H9 (cell line): Measurements from ENCODE around the gene DGLUCY. TPM values are rescaled to one million over a fixed set of nuclear protein-coding genes. Genes with fewer than 3 reads are reported as not detected.

ENCODE experiments used
- DNase-seq: peaks from one replicate; pipeline ENCODE4 v3.0.0-alpha.2; 2017
- H2AFZ ChIP-seq: one replicate; pipeline ENCODE4 v1.6.1; 2013; ENCODE audit warnings: mild to moderate bottlenecking, low read length, control low read depth, moderate library complexity
- H2AK5ac ChIP-seq: 2 replicates; pipeline ENCODE4 v1.6.1; 2013; ENCODE audit warnings: low read length, control low read depth, mixed read lengths; ENCODE audit not compliant: insufficient read length
- H2BK120ac ChIP-seq: one replicate; pipeline ENCODE4 v1.6.1; 2013; ENCODE audit warnings: low read depth, mild to moderate bottlenecking, low read length, control low read depth, inconsistent platforms; ENCODE audit not compliant: poor library complexity, severe bottlenecking
- H2BK12ac ChIP-seq: 2 replicates; pipeline ENCODE4 v1.6.1; 2013; ENCODE audit warnings: low read length, control low read depth, mixed read lengths, low read depth; ENCODE audit not compliant: insufficient read length
- H2BK15ac ChIP-seq: 2 replicates; pipeline ENCODE4 v1.6.1; 2013; ENCODE audit warnings: low read depth, low read length, control low read depth
- H2BK20ac ChIP-seq: one replicate; pipeline ENCODE4 v1.6.1; 2013; ENCODE audit warnings: low read depth, mild to moderate bottlenecking, low read length, control low read depth, inconsistent platforms; ENCODE audit not compliant: poor library complexity, severe bottlenecking
- H2BK5ac ChIP-seq: 2 replicates; pipeline ENCODE4 v1.6.1; 2013; ENCODE audit warnings: low read length, control low read depth, mixed read lengths; ENCODE audit not compliant: insufficient read length
- H3K14ac ChIP-seq: 2 replicates; pipeline ENCODE4 v1.6.1; 2013; ENCODE audit warnings: low read length, control low read depth; ENCODE audit not compliant: insufficient read depth
- H3K18ac ChIP-seq: 2 replicates; pipeline ENCODE4 v1.6.1; 2013; ENCODE audit warnings: low read depth, mild to moderate bottlenecking, mixed read lengths, low read length, control low read depth; ENCODE audit not compliant: insufficient read length
- H3K23ac ChIP-seq: 2 replicates; pipeline ENCODE4 v1.6.1; 2013; ENCODE audit warnings: low read length, control low read depth, mixed read lengths, low read depth; ENCODE audit not compliant: insufficient read length
- H3K23me2 ChIP-seq: 2 replicates; pipeline ENCODE4 v1.6.1; 2013; ENCODE audit warnings: low read depth, mild to moderate bottlenecking, mixed read lengths, low read length, control low read depth; ENCODE audit not compliant: insufficient read length, poor library complexity, severe bottlenecking
- H3K27ac ChIP-seq: 2 replicates; pipeline ENCODE4 v1.5.1; 2013; ENCODE audit warnings: low read length, control low read depth, mixed read lengths, low read depth; ENCODE audit not compliant: insufficient read length
- H3K27me3 ChIP-seq: 2 replicates; pipeline ENCODE4 v1.6.1; 2013; ENCODE audit warnings: low read length, control low read depth, inconsistent platforms; ENCODE audit not compliant: insufficient read depth
- H3K4ac ChIP-seq: 2 replicates; pipeline ENCODE4 v1.6.1; 2013; ENCODE audit warnings: low read depth, mild to moderate bottlenecking, control low read depth, inconsistent platforms, low read length, moderate library complexity
- H3K4me1 ChIP-seq: 2 replicates; pipeline ENCODE4 v1.6.1; 2013; ENCODE audit warnings: low read length, control low read depth, inconsistent platforms; ENCODE audit not compliant: insufficient read depth
- H3K4me2 ChIP-seq: 2 replicates; pipeline ENCODE4 v1.6.1; 2013; ENCODE audit warnings: low read length, control low read depth, mixed read lengths; ENCODE audit not compliant: insufficient read length, insufficient read depth
- H3K56ac ChIP-seq: 2 replicates; pipeline ENCODE4 v1.6.1; 2013; ENCODE audit warnings: low read depth, mild to moderate bottlenecking, mixed read lengths, low read length, control low read depth; ENCODE audit not compliant: insufficient read length
- H3K79me1 ChIP-seq: 2 replicates; pipeline ENCODE4 v1.6.1; 2013; ENCODE audit warnings: low read depth, mild to moderate bottlenecking, moderate library complexity, low read length, control low read depth, inconsistent platforms; ENCODE audit not compliant: insufficient read depth, poor library complexity, severe bottlenecking
- H3K79me2 ChIP-seq: 2 replicates; pipeline ENCODE4 v1.6.1; 2013; ENCODE audit warnings: low read length, control low read depth, inconsistent platforms; ENCODE audit not compliant: insufficient read depth
- H3K9ac ChIP-seq: 2 replicates; pipeline ENCODE4 v1.6.1; 2013; ENCODE audit warnings: low read length, control low read depth, mixed read lengths; ENCODE audit not compliant: insufficient read length; ENCODE audit errors: extremely low read depth
- H3K9me3 ChIP-seq: one replicate; pipeline ENCODE4 v1.6.1; 2013; ENCODE audit warnings: low read depth, low read length, inconsistent platforms; ENCODE audit not compliant: control insufficient read depth
- H3T11ph ChIP-seq: one replicate; pipeline ENCODE4 v1.6.1; 2013; ENCODE audit warnings: mild to moderate bottlenecking, low read length, control low read depth, inconsistent platforms
- H4K20me1 ChIP-seq: one replicate; pipeline ENCODE4 v1.6.1; 2013; ENCODE audit not compliant: control insufficient read depth, insufficient read length, insufficient read depth
- H4K5ac ChIP-seq: 2 replicates; pipeline ENCODE4 v1.6.1; 2013; ENCODE audit warnings: low read depth, mild to moderate bottlenecking, mixed read lengths, low read length, control low read depth; ENCODE audit not compliant: insufficient read length
- H4K8ac ChIP-seq: replicated peaks from 2 replicates; pipeline ENCODE4 v1.6.1; 2013; ENCODE audit warnings: low read length, control low read depth, mixed read lengths, low read depth; ENCODE audit not compliant: insufficient read length
- H4K91ac ChIP-seq: 2 replicates; pipeline ENCODE4 v1.6.1; 2013; ENCODE audit warnings: low read depth, mild to moderate bottlenecking, moderate library complexity, mixed read lengths, low read length, control low read depth; ENCODE audit not compliant: insufficient read length
- H3K27ac Mint-ChIP-seq, 3 experiments: 2 replicates in 2 of 3; 3 replicates in 1 of 3; pipeline ENCODE4 v1.8.0; 2020 to 2021; ENCODE audit warnings: mixed read lengths in 3 of 3, mild to moderate bottlenecking in 1 of 3, moderate library complexity in 1 of 3
- H3K27me3 Mint-ChIP-seq: 2 replicates; pipeline ENCODE4 v1.8.0; 2021; ENCODE audit warnings: low read depth, mild to moderate bottlenecking, moderate library complexity, mixed read lengths
- H3K36me3 Mint-ChIP-seq, 3 experiments: 2 replicates in 2 of 3; 3 replicates in 1 of 3; pipeline ENCODE4 v1.8.0; 2020 to 2021; ENCODE audit warnings: low read depth in 3 of 3, mixed read lengths in 3 of 3; ENCODE audit not compliant: insufficient read depth in 1 of 3
- H3K4me1 Mint-ChIP-seq, 2 experiments: 2 replicates each; pipeline ENCODE4 v1.8.0; 2020; ENCODE audit warnings: mixed read lengths in 2 of 2
- H3K4me3 Mint-ChIP-seq, 2 experiments: 2 replicates in 1 of 2; 3 replicates in 1 of 2; pipeline ENCODE4 v1.8.0; 2020 to 2021; ENCODE audit warnings: mild to moderate bottlenecking in 2 of 2, mixed read lengths in 2 of 2, moderate library complexity in 1 of 2
- H3K9me3 Mint-ChIP-seq, 2 experiments: 2 replicates in 1 of 2; 3 replicates in 1 of 2; pipeline ENCODE4 v1.8.0; 2020; ENCODE audit warnings: mild to moderate bottlenecking in 2 of 2, mixed read lengths in 2 of 2, moderate library complexity in 1 of 2
- WGBS: extraction: QIAGEN DNeasy Blood & Tissue Kit; methylation state at CpG from one replicate; pipeline ENCODE4 v1.1.7; 2013; ENCODE audit warnings: missing lambda C conversion rate, low lambda C conversion rate, mixed read lengths; ENCODE audit not compliant: insufficient read length; ENCODE audit errors: extremely low coverage; 5-methylcytosine and 5-hydroxymethylcytosine counted together
- total RNA-seq: library from RNA; stranded (reverse); gene quantifications from 2 replicates; pipeline ENCODE4 v1.2.1, GENCODE V29; 2021
- TF ChIP-seq, protein P1 (sequence below): fragments of 200-600 bp; sonication (generic); conservative IDR thresholded peaks from 3 replicates; pipeline ENCODE4 v1.8.0; 2021; ENCODE audit warnings: antibody characterized with exemption, mild to moderate bottlenecking

DGLUCY gene
- total RNA-seq, 1 experiment from 2014 or later = 29.6 TPM

DNA sequence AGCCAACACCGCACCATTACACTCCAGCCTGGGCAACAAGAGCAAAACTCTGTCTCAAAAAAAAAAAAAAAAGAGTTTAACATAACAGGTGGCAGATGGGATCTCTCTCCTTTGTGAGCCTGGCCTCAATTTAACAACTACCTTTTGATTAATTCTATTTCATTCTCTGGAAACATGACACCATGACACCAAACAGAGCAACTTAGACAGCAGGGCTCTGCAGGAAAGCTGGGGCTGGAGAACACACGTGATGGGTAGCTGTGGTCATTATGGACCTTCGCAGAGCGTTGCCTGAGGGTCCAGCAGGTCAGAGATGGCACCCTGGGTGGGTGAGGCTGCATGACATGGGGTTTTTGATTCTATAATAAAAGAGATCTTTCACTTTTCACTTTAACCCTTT lies 1.7 kb upstream of the DGLUCY start:
- no peak overlapping the region for H2BK5ac ChIP-seq
- no peak overlapping the region for H4K91ac ChIP-seq
- H3K36me3 Mint-ChIP-seq = peaks cover 0 to 8% (median 2%) of the 10 kb centered on the region in 3 experiments; a peak in 3 of 7 replicates
- WGBS = no CpG with 5 or more reads among the region's 4 CpGs
- H3T11ph ChIP-seq = no peak overlapping the region
- no peak overlapping the region for H2BK15ac ChIP-seq
- H2BK120ac ChIP-seq = no peak overlapping the region
- H3K14ac ChIP-seq = no peak overlapping the region
- H3K9me3 ChIP-seq = no peaks in the 10 kb centered on the region
- no peak overlapping the region for H3K4ac ChIP-seq
- no peak overlapping the region for H3K27ac ChIP-seq
- H4K5ac ChIP-seq = no peak overlapping the region
- H2BK20ac ChIP-seq = no peak overlapping the region
- no peak for DNase-seq
- H2BK12ac ChIP-seq = no peak overlapping the region
- no peak overlapping the region for H4K8ac ChIP-seq
- no peak overlapping the region for H2AFZ ChIP-seq
- peak overlapping the region in 1 of 2 experiments; percentile 32; a peak in 1 of 5 replicates for H3K4me3 Mint-ChIP-seq
- no peak overlapping the region for H3K56ac ChIP-seq
- peaks cover 13% of the 10 kb centered on the region for H3K4me1 ChIP-seq
- no peak overlapping the region for H3K4me2 ChIP-seq
- H3K79me1 ChIP-seq = no peaks in the 10 kb centered on the region
- no peak overlapping the region for H3K23ac ChIP-seq
- H3K23me2 ChIP-seq = peaks cover 9% of the 10 kb centered on the region
- H3K27ac Mint-ChIP-seq = peak overlapping the region in 1 of 3 experiments; percentile 18; a peak in 2 of 7 replicates
- peaks cover 47 to 59% of the 10 kb centered on the region in 2 experiments for H3K4me1 Mint-ChIP-seq
- no peaks in the 10 kb centered on the region for H3K27me3 Mint-ChIP-seq
- H3K9ac ChIP-seq = no peak overlapping the region
- no peaks in the 10 kb centered on the region for H3K79me2 ChIP-seq
- no peaks in the 10 kb centered on the region for H3K27me3 ChIP-seq
- H4K20me1 ChIP-seq = no peaks in the 10 kb centered on the region
- TF ChIP-seq, protein P1, sequence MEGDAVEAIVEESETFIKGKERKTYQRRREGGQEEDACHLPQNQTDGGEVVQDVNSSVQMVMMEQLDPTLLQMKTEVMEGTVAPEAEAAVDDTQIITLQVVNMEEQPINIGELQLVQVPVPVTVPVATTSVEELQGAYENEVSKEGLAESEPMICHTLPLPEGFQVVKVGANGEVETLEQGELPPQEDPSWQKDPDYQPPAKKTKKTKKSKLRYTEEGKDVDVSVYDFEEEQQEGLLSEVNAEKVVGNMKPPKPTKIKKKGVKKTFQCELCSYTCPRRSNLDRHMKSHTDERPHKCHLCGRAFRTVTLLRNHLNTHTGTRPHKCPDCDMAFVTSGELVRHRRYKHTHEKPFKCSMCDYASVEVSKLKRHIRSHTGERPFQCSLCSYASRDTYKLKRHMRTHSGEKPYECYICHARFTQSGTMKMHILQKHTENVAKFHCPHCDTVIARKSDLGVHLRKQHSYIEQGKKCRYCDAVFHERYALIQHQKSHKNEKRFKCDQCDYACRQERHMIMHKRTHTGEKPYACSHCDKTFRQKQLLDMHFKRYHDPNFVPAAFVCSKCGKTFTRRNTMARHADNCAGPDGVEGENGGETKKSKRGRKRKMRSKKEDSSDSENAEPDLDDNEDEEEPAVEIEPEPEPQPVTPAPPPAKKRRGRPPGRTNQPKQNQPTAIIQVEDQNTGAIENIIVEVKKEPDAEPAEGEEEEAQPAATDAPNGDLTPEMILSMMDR = no peak
- H3K9me3 Mint-ChIP-seq = peaks cover 0 to 4% of the 10 kb centered on the region in 2 experiments; a peak in 2 of 5 replicates
- H2AK5ac ChIP-seq = no peak overlapping the region
- H3K18ac ChIP-seq = no peak overlapping the region
